Measurements from ENCODE around the gene DARS1.
"Not testable (repeated sequence)": the region's sequence is repeated elsewhere in the genome, so short reads cannot be mapped to it uniquely, and the experiment has no call there.

Gene DARS1

DNA sequence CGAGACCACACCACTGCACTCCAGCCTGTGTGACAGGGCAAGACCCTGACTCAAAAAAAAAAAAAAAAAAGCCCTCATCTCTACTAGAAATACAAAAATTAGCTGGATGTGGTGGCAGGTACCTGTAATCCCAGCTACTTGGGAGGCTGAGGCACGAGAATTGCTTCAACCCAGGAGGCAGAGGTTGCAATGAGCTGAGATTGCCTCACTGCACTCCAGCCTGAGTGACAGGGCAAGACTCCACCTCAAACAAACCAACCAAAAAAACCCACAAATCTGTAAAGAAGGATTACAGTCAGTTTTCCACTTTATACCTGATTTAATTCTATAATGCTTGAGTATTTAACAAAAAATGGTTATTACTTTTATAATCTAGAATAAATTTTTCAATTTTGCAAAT, 9.7 kb downstream of the DARS1 start:
- no peak for ATAC-seq

DNA sequence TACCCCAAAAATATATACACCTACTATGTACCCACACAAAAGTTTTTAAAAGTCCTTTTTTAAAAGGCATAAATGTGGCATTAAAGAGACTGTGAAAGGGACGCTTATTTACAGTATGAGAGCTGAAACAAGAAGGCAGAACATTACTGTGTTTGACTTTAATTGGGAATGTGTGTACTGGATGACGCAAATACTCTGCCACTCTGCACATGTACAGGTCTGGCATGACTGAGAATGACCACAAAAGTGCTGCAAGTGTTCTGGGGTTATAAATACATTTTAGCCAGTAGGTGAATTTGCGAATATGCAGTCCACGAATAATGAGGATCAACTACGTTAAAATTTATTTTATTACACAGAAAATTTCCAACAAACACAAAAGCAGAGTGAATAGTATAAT, 11.4 kb downstream of the DARS1 start:
- no peak for ATAC-seq

DNA sequence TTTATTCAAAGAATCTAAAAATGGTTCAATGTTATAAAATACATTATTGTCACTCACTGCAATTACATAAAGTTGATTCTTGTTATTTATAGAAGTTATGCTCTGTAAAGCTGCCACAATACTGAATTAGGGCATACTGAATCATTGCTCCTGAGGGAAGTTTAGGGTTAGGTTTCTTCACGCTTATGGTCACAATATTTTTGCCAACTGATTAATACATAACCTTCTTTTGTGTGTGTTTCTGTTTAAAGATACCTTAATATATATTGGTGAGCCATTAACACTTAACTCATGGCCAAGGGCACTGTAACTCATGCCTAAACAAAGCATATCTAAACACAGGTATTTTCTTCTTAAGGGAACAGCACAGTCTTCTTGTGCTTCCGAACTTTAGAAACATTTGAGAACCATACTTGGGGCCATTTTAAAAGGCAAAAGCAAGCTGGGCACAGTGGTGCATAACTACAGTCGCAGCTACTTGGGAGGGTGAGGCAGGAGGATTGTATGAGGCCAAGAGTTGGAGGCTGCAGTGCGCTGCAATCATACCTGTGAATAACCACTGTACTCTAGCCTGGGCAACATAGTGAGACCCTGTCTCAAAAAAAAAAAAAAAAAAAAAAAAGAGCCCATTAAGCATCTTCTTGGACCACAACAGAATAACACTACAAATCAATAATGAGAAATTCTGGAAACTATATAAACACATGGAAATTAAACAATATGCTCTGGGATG, 15.6 kb downstream of the DARS1 start:
- ATAC-seq, result no peak

DNA sequence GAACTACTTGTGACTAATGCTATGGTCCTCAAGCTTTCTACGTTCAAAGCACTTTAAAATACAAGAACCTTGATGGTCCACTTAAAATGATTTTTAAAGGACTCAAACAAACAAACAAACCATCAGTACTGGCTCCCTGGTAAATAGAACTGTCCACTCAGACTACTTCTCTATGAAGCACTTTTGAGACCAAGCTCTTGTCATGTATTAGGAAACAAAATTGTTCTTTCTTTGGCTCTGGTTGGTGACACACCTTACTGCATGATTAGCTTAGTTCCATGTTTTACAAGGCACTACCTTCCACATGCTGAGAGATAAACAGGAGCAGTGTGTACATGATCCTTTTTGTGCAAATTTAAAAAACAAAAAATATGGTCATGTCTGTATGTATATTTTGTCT, 19.7 kb downstream of the DARS1 start:
- ATAC-seq, result no peak

DNA sequence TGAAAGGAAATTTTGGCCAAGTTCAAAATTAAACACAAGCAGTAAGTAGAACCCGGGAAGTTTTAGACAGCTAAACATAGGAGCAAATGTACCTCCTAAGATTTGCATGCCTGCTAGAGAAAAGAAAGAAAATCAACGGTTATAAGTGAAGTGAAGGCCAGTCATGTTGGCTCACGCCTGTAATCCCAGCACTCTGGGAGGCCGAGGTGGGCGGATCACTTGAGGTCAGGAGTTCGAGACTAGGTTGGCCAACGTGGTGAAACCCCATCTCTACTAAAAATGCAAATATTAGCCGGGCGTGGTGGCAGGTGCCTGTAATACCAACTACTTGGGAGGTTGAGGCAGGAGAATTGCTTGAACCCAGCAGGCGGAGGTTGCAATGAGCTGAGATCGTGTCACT, 21.0 kb downstream of the DARS1 start:
- ATAC-seq, result not testable (repeated sequence)

DNA sequence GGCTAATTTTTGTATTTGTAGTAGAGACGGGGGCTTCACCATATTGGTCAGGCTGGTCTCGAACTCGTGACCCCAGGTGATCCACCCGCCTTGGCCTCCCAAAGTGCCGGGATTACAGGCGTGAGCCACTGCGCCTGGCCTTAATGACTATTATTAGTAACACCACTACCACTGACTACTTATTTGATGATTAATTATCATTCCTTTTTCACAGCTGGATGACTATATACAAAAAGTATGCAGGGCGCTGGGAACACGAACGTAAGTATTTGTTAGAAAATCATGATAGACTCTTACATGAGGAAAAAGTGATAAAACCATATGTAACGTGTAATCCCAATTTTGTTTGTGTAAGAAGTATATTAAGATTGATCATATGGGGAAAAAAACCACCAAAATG, 21.6 kb downstream of the DARS1 start:
- no peak for ATAC-seq

DNA sequence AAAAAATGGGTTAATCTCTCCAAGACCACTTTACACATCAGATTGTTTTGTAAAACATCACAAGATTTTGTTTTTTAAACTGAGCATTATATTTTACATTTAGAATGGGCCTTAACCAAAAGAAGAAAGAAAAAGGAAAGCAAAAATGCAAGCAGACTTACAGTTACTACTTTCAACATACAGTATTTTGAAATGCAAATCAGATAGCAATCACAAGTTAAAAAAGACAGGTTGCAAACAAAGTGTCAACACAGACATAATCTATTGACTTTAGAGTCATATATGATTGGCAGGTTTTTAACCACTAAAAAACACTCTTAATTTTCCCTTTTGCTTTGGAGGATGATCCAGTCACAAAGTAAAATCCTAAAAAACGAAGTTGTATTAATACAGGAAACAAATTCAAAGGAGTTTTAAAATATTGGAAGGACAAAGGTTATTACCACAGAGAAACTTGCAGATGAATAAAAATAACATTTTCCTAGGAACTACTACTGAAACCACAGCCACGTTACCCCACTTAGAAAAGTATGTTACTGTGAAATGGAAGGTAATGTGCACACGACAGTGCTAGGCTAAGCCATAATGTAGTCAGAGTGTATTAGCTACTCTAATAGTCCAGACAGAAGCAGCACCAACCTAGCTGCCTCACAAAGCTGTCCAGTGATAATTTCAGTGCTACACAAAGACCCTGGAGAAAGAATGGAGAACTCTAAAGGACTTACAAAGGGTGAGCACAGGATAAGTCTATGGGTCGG, 22.9 kb downstream of the DARS1 start:
- peak; percentile 38 to 48 for ATAC-seq

DNA sequence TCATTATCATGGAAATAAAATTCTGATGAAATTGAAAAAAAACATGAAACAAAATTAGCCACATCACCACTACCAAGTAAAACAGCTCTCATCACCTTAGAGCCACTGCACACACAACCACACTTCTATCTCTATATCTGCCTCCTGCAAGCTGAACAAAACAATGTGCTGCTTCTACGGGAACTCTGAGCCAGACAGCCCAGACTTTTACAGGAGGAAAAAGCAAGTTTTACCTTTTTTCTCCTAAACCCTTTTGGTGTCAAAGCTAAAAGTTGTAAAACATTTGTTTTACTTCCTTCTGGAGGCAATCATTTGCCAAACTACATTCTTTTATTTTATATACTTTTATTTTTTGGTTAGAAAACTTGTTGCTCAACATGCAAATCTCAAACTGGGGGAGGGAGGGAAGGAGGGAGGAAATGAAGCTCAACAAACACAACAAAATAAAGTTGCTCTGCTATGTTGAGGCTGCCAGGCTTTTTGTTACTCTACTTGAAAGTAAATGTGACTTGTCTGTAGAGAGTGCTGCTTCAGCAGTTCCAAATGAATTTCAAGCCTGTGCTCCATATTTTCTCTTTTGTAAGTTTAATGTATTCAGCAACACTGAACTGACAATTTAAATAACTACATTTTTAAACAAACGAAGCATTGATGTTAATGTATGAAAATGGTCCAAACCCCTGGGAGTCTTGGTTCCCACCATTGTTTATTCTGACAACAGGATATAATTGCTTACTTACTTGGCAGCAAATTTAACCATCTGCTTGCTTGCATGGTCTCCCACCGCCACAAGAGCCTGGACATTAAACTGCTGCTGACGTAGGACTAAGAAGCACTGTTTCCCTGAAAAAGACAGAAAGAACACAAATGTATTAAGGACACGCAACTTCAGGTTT, 24.5 kb downstream of the DARS1 start:
- peak; percentile 68 to 73 for ATAC-seq

DNA sequence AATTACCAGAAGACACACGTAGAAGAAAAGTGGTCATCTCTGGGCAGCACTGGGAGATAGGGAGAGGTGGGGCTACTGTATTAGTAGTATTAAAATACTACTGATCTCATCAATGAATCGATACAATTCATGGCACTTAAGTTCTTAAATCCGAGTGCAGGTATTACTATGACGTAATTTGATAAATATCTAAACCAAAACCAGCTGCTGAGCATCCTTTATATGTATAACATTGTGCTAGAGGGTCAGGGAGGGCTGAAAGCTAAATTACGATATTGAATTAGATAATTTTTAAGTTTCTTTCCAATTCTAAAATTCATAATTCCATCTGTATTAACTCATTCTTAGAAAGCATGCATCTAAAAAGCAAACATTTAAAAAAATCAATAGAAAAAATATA, 25.3 kb downstream of the DARS1 start:
- ATAC-seq, result no peak

DNA sequence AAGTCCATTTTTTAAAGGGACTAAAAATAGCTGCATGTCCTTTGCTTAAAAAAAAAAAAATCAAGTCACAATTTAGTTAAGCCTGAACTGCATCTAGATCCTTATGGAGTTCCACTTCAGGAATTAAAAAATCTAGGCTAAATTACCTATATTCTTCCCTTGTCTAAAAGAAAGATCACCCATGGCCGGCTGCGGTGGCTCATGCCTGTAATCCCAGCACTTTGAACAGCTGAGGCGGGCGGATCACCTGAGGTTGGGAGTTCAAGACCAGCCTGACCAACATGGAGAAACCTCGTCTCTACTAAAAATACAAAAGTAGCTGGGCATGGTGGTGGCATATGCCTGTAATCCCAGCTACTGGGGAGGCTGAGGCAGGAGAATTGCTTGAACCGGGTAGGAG, 26.5 kb downstream of the DARS1 start:
- ATAC-seq, result not testable (repeated sequence)

DNA sequence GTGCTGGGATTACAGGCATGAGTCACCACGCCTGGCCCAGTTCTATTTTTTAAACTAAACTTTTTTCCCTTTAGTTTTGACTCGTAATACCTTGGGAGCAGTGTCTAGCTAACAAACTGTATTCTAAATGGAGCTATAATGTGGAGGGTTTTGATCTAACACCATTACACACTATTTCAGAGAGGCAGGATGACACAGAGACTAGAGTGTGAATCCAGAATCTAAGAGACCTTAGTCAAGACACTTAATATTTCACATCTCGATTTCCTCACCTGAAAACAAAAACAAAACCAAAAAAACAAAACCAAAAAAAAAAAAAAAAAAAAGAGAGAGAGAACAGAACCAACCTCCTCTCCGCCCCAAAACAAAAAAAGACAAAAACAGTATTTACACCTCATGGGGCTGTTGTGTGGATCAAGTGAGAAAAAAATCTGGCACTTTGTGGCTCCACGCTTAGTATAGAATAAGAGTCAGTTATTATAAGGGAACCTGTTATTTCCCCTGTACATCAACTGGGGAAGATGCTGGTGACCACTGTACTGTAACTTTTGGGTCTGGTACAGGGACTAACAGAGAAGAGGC, 31.3 kb downstream of the DARS1 start:
- peak; percentile 17 to 70 for ATAC-seq

DNA sequence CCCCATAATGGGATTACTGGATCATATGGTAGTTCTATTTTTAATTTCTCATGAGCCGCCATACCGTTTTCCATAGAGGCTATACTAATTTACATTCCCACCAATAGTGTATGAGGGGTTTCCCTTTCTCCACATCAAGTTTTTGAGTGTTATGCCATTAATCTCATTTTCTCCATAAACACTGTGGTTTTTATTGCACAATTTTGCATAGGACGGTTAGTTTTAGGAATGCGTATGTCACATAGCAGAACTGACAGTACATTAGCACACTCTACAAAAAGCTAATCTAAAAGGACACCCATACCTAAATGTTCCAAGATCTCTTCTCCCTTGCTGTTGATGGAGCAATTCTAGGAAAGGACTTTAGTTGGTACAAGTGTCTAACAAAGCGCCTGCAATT, 32.5 kb downstream of the DARS1 start:
- ATAC-seq, result no peak

DNA sequence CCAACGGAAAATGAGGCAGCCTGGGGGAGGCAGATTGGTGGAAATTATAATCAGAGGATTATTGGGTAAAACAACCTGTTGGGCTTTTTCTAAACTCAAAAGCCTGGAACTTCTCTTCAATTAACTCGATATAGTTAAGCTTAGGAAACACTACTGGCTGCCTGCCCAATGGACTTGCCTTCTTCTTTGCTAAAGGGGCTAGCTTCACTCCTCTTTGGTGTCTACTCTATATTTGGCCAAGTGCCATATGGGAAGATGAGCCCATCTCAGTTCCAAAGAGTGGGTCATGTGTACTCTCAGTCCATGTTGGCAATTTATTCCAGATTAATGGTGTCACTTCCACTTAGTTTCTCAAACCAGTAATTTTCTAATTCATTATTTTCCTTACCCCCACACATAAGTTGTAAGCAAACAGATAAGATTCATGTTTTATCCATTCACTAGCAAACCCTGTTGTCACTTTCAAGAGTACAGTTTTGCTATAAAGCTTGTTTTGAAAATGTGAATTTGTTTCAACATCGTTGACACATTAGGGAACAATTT, 34.3 kb downstream of the DARS1 start:
- ATAC-seq, result no peak

DNA sequence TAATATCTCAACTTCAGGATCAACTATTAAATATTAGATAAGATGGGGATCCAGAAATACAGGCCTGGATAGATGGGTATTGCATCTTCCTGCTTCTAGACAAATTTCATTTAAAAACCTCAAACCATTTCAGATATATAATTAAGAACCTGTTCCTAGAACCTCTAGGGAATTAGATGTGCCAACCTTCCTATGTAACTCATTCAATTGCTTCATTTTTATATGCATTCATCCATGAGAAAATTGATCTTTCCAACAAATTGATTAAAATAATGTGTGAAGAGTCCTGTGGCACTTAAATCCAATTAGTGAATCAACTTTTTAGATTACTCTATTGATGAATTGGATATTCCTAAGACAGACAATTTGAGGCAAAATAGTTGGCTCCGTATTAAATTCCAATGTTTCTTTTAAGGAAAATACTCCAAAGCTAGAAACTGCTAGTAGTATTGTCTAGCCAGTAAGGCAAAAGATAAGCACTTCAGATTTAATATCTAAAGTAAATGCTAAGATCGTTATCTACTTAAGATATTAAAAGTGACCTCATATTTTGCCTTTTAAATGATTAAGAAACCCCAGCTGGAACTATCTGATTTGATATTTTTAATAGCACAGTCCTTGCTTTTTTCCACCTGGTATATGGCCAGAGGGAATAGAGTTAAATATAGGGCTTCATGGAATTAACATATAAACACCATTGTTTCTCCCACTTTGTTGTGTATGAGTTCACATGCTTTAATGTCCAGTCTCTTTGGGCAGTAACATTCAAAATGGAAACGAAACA, 35.8 kb downstream of the DARS1 start:
- ATAC-seq, result no peak

DNA sequence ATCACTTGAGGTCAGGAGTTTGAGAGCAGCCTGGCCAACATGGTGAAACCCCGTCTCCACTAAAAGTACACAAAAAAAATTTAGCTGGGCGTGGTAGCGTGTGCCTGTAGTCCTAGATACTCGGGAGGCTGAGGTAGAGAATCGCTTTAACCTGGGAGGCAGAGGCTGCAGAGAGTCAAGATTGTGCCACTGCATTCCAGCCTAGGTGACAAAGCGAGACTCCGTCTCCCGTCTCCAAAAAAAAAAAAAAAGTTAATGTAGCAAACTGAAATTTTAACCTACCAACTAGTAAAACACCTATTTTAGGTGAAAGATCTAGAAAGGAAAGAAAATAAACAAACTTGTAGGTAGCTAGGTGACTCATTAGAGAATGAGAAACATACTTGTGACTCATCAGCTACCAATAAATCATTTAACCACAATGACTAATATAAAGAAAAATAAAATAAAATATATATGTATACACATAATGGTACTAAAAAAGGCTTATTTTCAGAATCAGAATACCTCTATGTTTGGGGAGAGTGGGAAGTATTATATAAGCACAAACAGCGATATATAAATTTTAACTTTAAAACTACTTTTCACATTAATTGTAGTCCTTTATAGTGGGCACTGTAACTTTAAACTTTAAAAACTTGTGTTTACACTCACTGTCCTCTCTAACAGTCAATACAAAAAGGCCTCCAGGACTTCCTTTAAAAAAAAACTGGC, 36.6 kb downstream of the DARS1 start:
- peak; percentile 82 to 85 for ATAC-seq

DNA sequence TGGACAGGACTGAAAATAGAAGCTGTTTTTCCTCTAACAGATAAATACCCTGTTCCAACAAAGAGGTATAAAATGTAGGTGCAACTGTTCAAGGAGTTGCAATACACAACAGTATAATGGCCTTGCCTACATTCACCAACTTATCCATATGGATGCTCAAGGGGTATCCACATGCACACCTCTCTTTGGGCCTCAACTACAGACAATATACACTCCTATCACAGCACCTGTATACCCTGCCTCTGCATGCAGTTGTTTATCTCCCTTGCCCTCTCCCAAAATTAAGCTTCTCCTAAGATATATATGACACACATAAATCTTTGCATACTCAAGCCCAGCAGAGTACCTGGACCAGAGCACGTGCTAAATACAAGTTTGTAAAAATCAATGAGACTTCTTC, 37.3 kb downstream of the DARS1 start:
- ATAC-seq, result no peak

DNA sequence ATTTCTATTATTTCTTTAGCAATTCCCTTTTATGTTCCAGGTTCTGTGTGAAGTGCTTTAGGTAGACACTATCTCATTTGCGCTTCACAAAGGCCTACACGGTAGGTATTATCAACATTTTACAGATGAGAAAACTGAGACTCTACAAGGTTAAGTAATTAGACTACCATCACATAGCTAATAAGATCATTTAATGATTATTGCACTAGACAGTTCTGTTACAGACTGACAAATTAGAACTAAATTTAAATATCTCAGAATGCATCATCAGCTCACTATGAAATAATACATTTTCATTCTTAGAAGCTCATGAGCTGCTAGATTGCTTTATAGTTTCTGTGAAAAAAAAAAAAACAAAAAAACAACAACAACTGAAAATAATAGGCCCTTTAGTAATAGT, 37.9 kb downstream of the DARS1 start:
- ATAC-seq, result peak; percentile 66 to 68

DNA sequence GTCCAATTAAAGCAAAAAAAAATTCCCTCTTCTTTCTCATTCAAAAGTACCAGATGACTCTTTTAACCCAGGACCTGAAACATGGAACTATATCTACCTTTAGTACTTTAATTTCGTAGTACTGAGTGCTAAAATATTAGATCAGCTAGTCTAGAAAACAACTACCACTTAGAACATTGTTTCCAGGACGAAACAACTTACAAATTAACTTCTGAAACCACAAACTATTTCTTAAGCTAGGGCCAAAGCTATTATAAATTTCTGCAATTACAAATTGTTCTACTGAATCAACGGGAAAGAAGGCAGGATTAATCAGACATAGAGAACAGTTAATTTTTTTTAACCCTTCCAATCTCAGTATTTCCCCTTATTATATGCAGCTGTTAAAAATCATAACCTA, 39.9 kb downstream of the DARS1 start:
- no peak for ATAC-seq

DNA sequence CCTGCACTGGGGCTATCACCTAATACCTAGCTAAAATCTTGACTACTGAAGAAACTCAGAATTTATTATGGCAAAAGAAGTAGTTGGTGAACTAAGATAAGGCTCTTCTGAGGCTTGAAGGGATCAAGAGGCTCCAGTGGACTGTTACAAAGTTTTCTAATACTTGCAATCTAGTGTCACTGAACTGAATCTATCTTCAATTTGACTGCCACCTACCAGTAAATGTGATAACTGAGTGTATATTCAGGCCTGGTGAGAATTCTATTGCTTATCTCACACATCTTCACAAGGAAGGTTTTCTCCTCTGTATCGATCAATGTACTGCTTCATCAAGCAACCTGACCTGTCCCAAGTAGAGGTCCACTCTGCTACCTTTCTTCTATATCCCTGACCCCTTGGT, 40.8 kb downstream of the DARS1 start:
- ATAC-seq, result no peak

DNA sequence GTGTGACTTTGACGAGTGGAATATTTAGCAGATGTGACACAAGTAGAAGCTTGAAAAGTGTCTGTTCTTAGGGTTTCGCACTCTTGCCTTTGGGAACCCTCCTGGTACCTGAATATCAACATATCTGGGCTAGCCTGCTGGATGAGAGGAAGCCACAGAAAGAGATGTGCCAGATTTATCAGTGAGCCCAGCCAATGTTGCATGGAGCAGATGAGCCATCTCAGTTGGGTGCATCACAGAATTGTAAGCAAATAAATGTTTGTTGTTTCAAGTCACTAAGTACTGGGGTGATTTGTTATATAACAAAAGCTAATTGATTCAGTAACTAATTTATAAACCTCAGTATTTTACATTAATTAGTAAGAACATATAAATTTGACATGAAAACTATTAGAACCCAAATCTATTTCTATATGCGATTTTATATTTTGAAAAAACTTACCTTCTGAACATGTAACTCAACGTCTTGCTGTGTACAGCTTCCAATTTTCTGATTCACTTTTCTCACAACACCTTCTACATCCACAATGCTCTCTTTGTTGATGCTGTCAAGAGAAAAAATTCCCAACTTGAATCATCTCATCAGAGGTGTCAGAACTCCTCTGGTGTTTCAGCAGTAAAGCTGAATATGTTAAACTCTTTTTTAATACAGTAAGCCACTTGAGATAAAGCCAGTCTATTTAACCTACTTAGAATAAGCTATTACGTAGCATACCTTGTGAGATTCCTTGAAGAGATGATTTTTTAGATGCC, 42.3 kb downstream of the DARS1 start:
- no peak for ATAC-seq
